PC-3 (cell line): Measurements from ENCODE around the gene SIGLEC12.

Experiments
- EZH2 ChIP-seq: fragments of 300-600 bp; sonication (generic); IDR thresholded peaks from one replicate; pipeline ENCODE4 v1.6.1; 2017; ENCODE audit warnings: antibody characterized with exemption, mild to moderate bottlenecking, low read length; ENCODE audit not compliant: unreplicated experiment
- TF ChIP-seq, protein P1 (sequence below): fragments of 300-600 bp; sonication (generic); conservative IDR thresholded peaks from 2 replicates; pipeline ENCODE4 v1.5.1; 2017; ENCODE audit warnings: antibody characterized with exemption, low read depth, mild to moderate bottlenecking, low read length

DNA sequence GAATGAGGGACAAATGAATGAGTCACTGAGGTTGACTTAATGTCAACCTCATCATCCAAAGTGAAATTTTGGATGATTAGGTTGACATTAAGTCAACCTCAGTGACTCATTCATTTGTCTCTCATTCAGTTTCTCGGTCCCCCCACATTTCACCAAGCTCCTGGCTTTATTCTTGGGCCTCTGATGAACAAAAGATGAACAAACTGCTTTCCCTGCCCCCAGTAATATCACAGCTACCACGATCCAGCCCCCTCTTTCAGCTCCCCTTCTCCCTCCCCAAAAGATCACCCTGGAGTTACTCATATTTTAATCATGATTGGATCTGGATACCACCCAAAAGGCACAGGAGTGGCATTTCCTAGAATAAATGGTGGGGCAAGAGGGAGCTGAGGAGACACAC, 12.5 kb downstream of the SIGLEC12 start:
- TF ChIP-seq, protein P1, sequence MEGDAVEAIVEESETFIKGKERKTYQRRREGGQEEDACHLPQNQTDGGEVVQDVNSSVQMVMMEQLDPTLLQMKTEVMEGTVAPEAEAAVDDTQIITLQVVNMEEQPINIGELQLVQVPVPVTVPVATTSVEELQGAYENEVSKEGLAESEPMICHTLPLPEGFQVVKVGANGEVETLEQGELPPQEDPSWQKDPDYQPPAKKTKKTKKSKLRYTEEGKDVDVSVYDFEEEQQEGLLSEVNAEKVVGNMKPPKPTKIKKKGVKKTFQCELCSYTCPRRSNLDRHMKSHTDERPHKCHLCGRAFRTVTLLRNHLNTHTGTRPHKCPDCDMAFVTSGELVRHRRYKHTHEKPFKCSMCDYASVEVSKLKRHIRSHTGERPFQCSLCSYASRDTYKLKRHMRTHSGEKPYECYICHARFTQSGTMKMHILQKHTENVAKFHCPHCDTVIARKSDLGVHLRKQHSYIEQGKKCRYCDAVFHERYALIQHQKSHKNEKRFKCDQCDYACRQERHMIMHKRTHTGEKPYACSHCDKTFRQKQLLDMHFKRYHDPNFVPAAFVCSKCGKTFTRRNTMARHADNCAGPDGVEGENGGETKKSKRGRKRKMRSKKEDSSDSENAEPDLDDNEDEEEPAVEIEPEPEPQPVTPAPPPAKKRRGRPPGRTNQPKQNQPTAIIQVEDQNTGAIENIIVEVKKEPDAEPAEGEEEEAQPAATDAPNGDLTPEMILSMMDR, result no peak
- no peak for TF ChIP-seq EZH2
